Testis (tissue), 3 donors: ENCODE results near the gene SHROOM2. TPM values are rescaled to one million over a fixed set of nuclear protein-coding genes. Genes with fewer than 3 reads are reported as not detected.
"Not testable (repeated sequence)": the region's sequence is repeated elsewhere in the genome, so short reads cannot be mapped to it uniquely, and the experiment has no call there.

ENCODE experiments used
- DNase-seq: peaks from one replicate; pipeline ENCODE4 v3.0.0-alpha.2; 2019
- H3K27ac ChIP-seq, 2 donors: fragments of 200-600 bp; sonication (generic); one replicate each; pipeline ENCODE4 v1.5.1; 2019
- H3K27me3 ChIP-seq: fragments of 200-600 bp; sonication (generic); one replicate; pipeline ENCODE4 v1.5.1; 2019
- H3K36me3 ChIP-seq: fragments of 200-600 bp; sonication (generic); one replicate; pipeline ENCODE4 v1.5.1; 2017; ENCODE audit warnings: low read depth; ENCODE audit errors: missing control alignments
- H3K4me1 ChIP-seq: fragments of 200-600 bp; sonication (generic); one replicate; pipeline ENCODE4 v1.5.1; 2019
- H3K4me3 ChIP-seq, 2 donors: fragments of 200-600 bp; sonication (generic); one replicate each; pipeline ENCODE4 v1.5.1; 2017 to 2019
- H3K9me3 ChIP-seq: fragments of 200-600 bp; sonication (generic); one replicate; pipeline ENCODE4 v1.5.1; 2017
- CTCF ChIP-seq, 3 experiments: fragments of 450-650 bp in 2 of 3; fragments of 200-600 bp in 1 of 3; sonication (generic) in 1 of 3; IDR thresholded peaks; one replicate each; pipeline ENCODE4 v1.5.1; 2016 to 2019; ENCODE audit warnings: antibody characterized with exemption in 3 of 3, mild to moderate bottlenecking in 2 of 3, moderate library complexity in 1 of 3
- POLR2A ChIP-seq: fragments of 450-650 bp; IDR thresholded peaks from one replicate; pipeline ENCODE4 v1.6.1; 2017; ENCODE audit warnings: antibody characterized with exemption, mild to moderate bottlenecking, moderate library complexity
- WGBS, 2 donors: methylation state at CpG; one replicate each; pipeline ENCODE4 v1.1.5; 2018; 5-methylcytosine and 5-hydroxymethylcytosine counted together
- intact Hi-C: fragments of 100-400 bp; cut with DNase I; formaldehyde crosslinking; loops from one replicate; pipeline ENCODE4 v1.15.1; 2023; ENCODE audit warnings: low total_unique reads
- polyA plus RNA-seq: library from polyadenylated mRNA; stranded (reverse); fragments of 350-450 nt; fragmentation: Illumina TruSeq; extraction: RNeasy Lipid Tissue Mini Kit (QIAGEN cat#74804); gene quantifications from one replicate; pipeline ENCODE4 v1.2.3, GENCODE V29; 2014; ENCODE audit warnings: low read depth, low replicate concordance; ENCODE audit not compliant: insufficient read depth
- total RNA-seq, 2 donors: library from RNA; depleted of rRNA; stranded (reverse); fragments of >200 nt; gene quantifications; one replicate each; pipeline ENCODE4 v1.2.3, GENCODE V29; 2016

The SHROOM2 gene
- total and polyA plus RNA-seq, 3 donors from 2014 or later: 8.2 to 46.0 (median 22.1) TPM

- Histone ChIP-seq H3K27me3 (no peaks in the 10 kb centered on the region), H3K9me3 (no peaks in the 10 kb centered on the region), H3K36me3 (no peaks in the 10 kb centered on the region), H3K4me1 (no peaks in the 10 kb centered on the region), H3K27ac (no peak overlapping the region), H3K4me3 (no peak overlapping the region)
- 84 to 91% methylated on average over 4 to 9 of the region's 9 CpGs for WGBS, 2 donors
- TF ChIP-seq CTCF (IDR thresholded peaks at IDR 0.05) (no peak), POLR2A (no peak)
- DNase-seq: no peak
- intact Hi-C loops: no loop called here
These were observed 70.4 kb downstream of the SHROOM2 start for GRCh38 chrX:9856588-9856987.

GRCh38 chrX:9857575-9858474, 71.6 kb downstream of the SHROOM2 start:
- H3K4me1 ChIP-seq: no peaks in the 10 kb centered on the region
- no peaks in the 10 kb centered on the region for H3K36me3 ChIP-seq
- no peak for DNase-seq
- intact Hi-C loops: no loop called here
- no peaks in the 10 kb centered on the region for H3K27me3 ChIP-seq
- WGBS, 2 donors: 76 to 79% methylated on average over 9 to 21 of the region's 21 CpGs
- no peak overlapping the region for H3K27ac ChIP-seq
- no peaks in the 10 kb centered on the region for H3K9me3 ChIP-seq
- no peak overlapping the region for H3K4me3 ChIP-seq
- TF ChIP-seq POLR2A (no peak), CTCF (IDR thresholded peaks at IDR 0.05) (no peak)

GRCh38 chrX:9858684-9859083, 72.5 kb downstream of the SHROOM2 start:
- intact Hi-C loops, H3K27ac ChIP-seq, H3K4me1 ChIP-seq, H3K4me3 ChIP-seq, H3K36me3 ChIP-seq, DNase-seq, H3K9me3 ChIP-seq, H3K27me3 ChIP-seq: not testable (repeated sequence)
- WGBS, 2 donors: 97 to 98% methylated on average over 9 to 11 of the region's 11 CpGs

- TF ChIP-seq CTCF (IDR thresholded peaks at IDR 0.05) (no peak), POLR2A (no peak)
- Histone ChIP-seq H3K36me3 (no peaks in the 10 kb centered on the region), H3K9me3 (no peaks in the 10 kb centered on the region), H3K4me1 (no peaks in the 10 kb centered on the region), H3K4me3 (no peak overlapping the region), H3K27ac (no peak overlapping the region), H3K27me3 (no peaks in the 10 kb centered on the region)
- intact Hi-C loops: no loop called here
- 79 to 83% methylated on average over 14 of the region's 14 CpGs for WGBS, 2 donors
- DNase-seq: no peak
These were observed 73.7 kb downstream of the SHROOM2 start for GRCh38 chrX:9859711-9860555.

GRCh38 chrX:9860826-9861225, 74.6 kb downstream of the SHROOM2 start:
- H3K4me1 ChIP-seq: no peaks in the 10 kb centered on the region
- no peak for DNase-seq
- no peaks in the 10 kb centered on the region for H3K36me3 ChIP-seq
- H3K27ac ChIP-seq: no peak overlapping the region
- no peaks in the 10 kb centered on the region for H3K27me3 ChIP-seq
- H3K9me3 ChIP-seq: no peaks in the 10 kb centered on the region
- intact Hi-C loops: no loop called here
- TF ChIP-seq POLR2A (no peak), CTCF (IDR thresholded peaks at IDR 0.05) (no peak)
- no peak overlapping the region for H3K4me3 ChIP-seq
- 92 to 100% methylated on average over 1 of the region's 1 CpG for WGBS, 2 donors
